Measurements from ENCODE around the gene TPP2. TPM values are rescaled to one million over a fixed set of nuclear protein-coding genes. Genes with fewer than 3 reads are reported as not detected.

The TPP2 gene
- polyA plus RNA-seq, 1 donor: 47.1 TPM

Other genes with a start within 250 kb of the TPP2 start
- 0.04 TPM for gene FGF14, start 194.9 kb upstream of the TPP2 start, polyA plus RNA-seq (ENCODE audit: insufficient read length)
- gene METTL21C, start 98.1 kb downstream of the TPP2 start, polyA plus RNA-seq (ENCODE audit: insufficient read length): 17.5 TPM
- 9.7 TPM for gene TEX30, start 176.8 kb downstream of the TPP2 start, polyA plus RNA-seq (ENCODE audit: insufficient read length)
- gene POGLUT2, start 202.0 kb downstream of the TPP2 start, polyA plus RNA-seq (ENCODE audit: insufficient read length): 18.9 TPM
- gene BIVM, start 202.1 kb downstream of the TPP2 start, polyA plus RNA-seq (ENCODE audit: insufficient read length): 30.1 TPM
- 45.5 TPM for gene ERCC5, start 249.0 kb downstream of the TPP2 start, polyA plus RNA-seq (ENCODE audit: insufficient read length)